ENCODE measurements around the gene ARFGEF3. TPM values are rescaled to one million over a fixed set of nuclear protein-coding genes. Genes with fewer than 3 reads are reported as not detected.

ARFGEF3 gene
- total RNA-seq, 2 donors from 2014 or later = 13.5 to 21.8 TPM

GRCh38 chr6:138234363-138234762 is 72.6 kb downstream of the ARFGEF3 start:
- peaks cover 79% of the 10 kb centered on the region for H3K4me1 ChIP-seq
- 48 to 55% methylated on average over 2 of the region's 2 CpGs for WGBS, 2 donors
- peak overlapping the region in 2 of 4 donors; percentile 21 to 23 for H3K27ac ChIP-seq
- H3K36me3 ChIP-seq (replicated peaks in 1 of 2; ENCODE audit: insufficient read depth in 1 of 2, low read depth in 2 of 2) = no peaks in the 10 kb centered on the region
- no peaks in the 10 kb centered on the region for H3K27me3 ChIP-seq
- intact Hi-C loops (cut with DNase I) = no loop called here
- TF ChIP-seq POLR2A (IDR thresholded peaks at IDR 0.05) = no peak
- TF ChIP-seq CTCF (IDR thresholded peaks at IDR 0.05) = no peak
- H3K9me3 ChIP-seq = no peaks in the 10 kb centered on the region
- DNase-seq (no peak), ATAC-seq (no peak)
- H3K4me3 ChIP-seq = no peak overlapping the region

GRCh38 chr6:138235205-138235604 is 73.5 kb downstream of the ARFGEF3 start:
- intact Hi-C loops (cut with DNase I) = no loop called here
- no peaks in the 10 kb centered on the region for H3K27me3 ChIP-seq
- WGBS, 2 donors = 54 to 65% methylated on average over 1 of the region's 1 CpG
- H3K4me1 ChIP-seq = peaks cover 80% of the 10 kb centered on the region
- TF ChIP-seq CTCF (IDR thresholded peaks at IDR 0.05) = no peak
- no peak for TF ChIP-seq POLR2A (IDR thresholded peaks at IDR 0.05)
- DNase-seq (no peak), ATAC-seq (no peak)
- no peaks in the 10 kb centered on the region for H3K36me3 ChIP-seq (replicated peaks in 1 of 2; ENCODE audit: insufficient read depth in 1 of 2, low read depth in 2 of 2)
- no peak overlapping the region for H3K4me3 ChIP-seq
- H3K9me3 ChIP-seq = no peaks in the 10 kb centered on the region
- H3K27ac ChIP-seq = peak overlapping the region in 1 of 4 donors; percentile 22

DNA sequence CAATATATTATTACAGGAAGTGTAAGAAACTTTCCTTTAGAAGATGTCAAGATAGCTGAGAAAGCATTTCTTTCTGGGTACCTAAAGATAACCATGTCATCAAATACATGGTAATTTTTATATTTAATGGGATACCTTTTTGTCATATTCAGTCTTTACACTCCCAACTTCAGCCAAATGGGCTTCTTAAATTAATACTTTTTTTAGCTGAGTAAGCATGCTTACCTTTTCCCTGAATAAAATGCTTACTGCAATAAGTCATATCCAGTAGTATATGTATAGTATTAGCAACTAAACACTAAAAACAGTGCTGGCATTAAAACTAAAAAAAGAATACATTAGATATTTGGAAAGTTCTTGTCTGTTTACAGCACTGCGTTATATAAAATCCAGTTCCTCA is 74.0 kb downstream of the ARFGEF3 start:
- no peak overlapping the region for H3K4me3 ChIP-seq
- DNase-seq (no peak), ATAC-seq (no peak)
- TF ChIP-seq CTCF (IDR thresholded peaks at IDR 0.05) = no peak
- TF ChIP-seq POLR2A (IDR thresholded peaks at IDR 0.05) = no peak
- H3K36me3 ChIP-seq (replicated peaks in 1 of 2; ENCODE audit: insufficient read depth in 1 of 2, low read depth in 2 of 2) = no peaks in the 10 kb centered on the region
- 80 to 90% methylated on average over 1 of the region's 1 CpG for WGBS, 2 donors
- no peaks in the 10 kb centered on the region for H3K9me3 ChIP-seq
- H3K27ac ChIP-seq = no peak overlapping the region
- intact Hi-C loops (cut with DNase I) = no loop called here
- H3K27me3 ChIP-seq = no peaks in the 10 kb centered on the region
- peaks cover 83% of the 10 kb centered on the region for H3K4me1 ChIP-seq

GRCh38 chr6:138237463-138237862 is 75.7 kb downstream of the ARFGEF3 start:
- Histone ChIP-seq H3K27me3 (no peaks in the 10 kb centered on the region), H3K36me3 (replicated peaks in 1 of 2; ENCODE audit: insufficient read depth in 1 of 2, low read depth in 2 of 2) (no peaks in the 10 kb centered on the region), H3K4me3 (no peak overlapping the region), H3K4me1 (peaks cover 83% of the 10 kb centered on the region), H3K27ac (peak overlapping the region in 2 of 4 donors; percentile 4 to 23), H3K9me3 (no peaks in the 10 kb centered on the region)
- WGBS, 2 donors = 91 to 93% methylated on average over 2 of the region's 2 CpGs
- no peak for ATAC-seq
- intact Hi-C loops (cut with DNase I) = no loop called here
- TF ChIP-seq POLR2A (IDR thresholded peaks at IDR 0.05) = no peak
- no peak for TF ChIP-seq CTCF (IDR thresholded peaks at IDR 0.05)
- no peak for DNase-seq

DNA sequence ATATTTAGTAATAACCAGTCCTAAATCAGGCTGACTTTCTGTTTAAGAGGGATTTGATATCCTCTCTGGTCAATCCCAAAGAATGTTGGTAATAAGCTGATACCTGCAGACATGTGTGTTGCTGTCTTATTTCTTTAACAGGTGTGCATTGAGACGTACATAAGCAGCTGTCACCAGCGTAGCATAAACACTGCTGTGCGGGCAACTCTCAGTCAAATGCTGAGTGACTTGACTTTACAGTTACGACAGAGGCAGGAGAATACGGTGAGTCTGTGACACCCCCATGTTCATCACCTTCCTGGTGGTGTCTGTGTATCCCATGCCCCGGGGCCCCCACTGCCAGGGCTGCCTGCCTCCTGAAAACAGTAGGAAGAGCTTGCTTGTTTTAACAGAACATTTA is 76.6 kb downstream of the ARFGEF3 start:
- TF ChIP-seq CTCF (IDR thresholded peaks at IDR 0.05) = no peak
- TF ChIP-seq POLR2A (IDR thresholded peaks at IDR 0.05) = no peak
- Histone ChIP-seq H3K27ac (peak overlapping the region in 2 of 4 donors; percentile 23 to 48), H3K27me3 (no peaks in the 10 kb centered on the region), H3K4me3 (no peak overlapping the region), H3K9me3 (no peaks in the 10 kb centered on the region), H3K4me1 (peaks cover 85% of the 10 kb centered on the region), H3K36me3 (replicated peaks in 1 of 2; ENCODE audit: insufficient read depth in 1 of 2, low read depth in 2 of 2) (no peaks in the 10 kb centered on the region)
- WGBS, 2 donors = 68 to 74% methylated on average over 6 of the region's 6 CpGs
- intact Hi-C loops (cut with DNase I) = no loop called here
- no peak for ATAC-seq
- DNase-seq = no peak
